OCI-LY3 (cell line): ENCODE measurements around the gene SCNN1A.
A peak's percentile ranks its signal among the peaks of the same experiment; 100 is the strongest.

Source experiments
- H2AFZ ChIP-seq: fragments of 200-600, 300-600 bp; shearing (Covaris generic); 2 replicates; pipeline ENCODE4 v1.6.0; 2014; ENCODE audit warnings: antibody characterized with exemption, low read depth, low read length
- H3K27ac ChIP-seq: fragments of 200-600, 300-600 bp; sonication (generic); 2 replicates; pipeline ENCODE4 v1.5.1; 2014; ENCODE audit warnings: mild to moderate bottlenecking, low read length, moderate library complexity, mixed read lengths
- H3K27me3 ChIP-seq: fragments of 200-600, 300-600 bp; sonication (generic); 2 replicates; pipeline ENCODE4 v1.6.1; 2014; ENCODE audit warnings: low read depth, low read length, mixed read lengths
- H3K36me3 ChIP-seq: fragments of 200-600, 300-600 bp; sonication (generic); replicated peaks from 2 replicates; pipeline ENCODE3; 2014; ENCODE audit warnings: low read depth, low read length, mixed read lengths
- H3K4me1 ChIP-seq: fragments of 300-600, 200-600 bp; sonication (generic); 2 replicates; pipeline ENCODE4 v1.6.1; 2014; ENCODE audit warnings: low read length, mixed read lengths
- H3K4me2 ChIP-seq: fragments of 200-600, 300-600 bp; sonication (generic); 2 replicates; pipeline ENCODE4 v1.6.1; 2014; ENCODE audit warnings: low read length, mixed read lengths
- H3K4me3 ChIP-seq: fragments of 300-600, 200-600 bp; sonication (generic); 2 replicates; pipeline ENCODE4 v1.5.1; 2014; ENCODE audit warnings: antibody characterized with exemption, mild to moderate bottlenecking, low read length, moderate library complexity
- H3K79me2 ChIP-seq: fragments of 300-600, 200-600 bp; shearing (Covaris generic); 2 replicates; pipeline ENCODE4 v1.6.1; 2014; ENCODE audit warnings: mild to moderate bottlenecking, low read length, mixed read lengths
- H3K9ac ChIP-seq: fragments of 300-600, 200-600 bp; shearing (Covaris generic); 2 replicates; pipeline ENCODE4 v1.6.0; 2014; ENCODE audit warnings: mild to moderate bottlenecking, low read length, moderate library complexity
- H3K9me3 ChIP-seq: fragments of 200-600, 300-600 bp; shearing (Covaris generic); 2 replicates; pipeline ENCODE4 v1.6.1; 2014; ENCODE audit warnings: low read length, mixed read lengths; ENCODE audit not compliant: insufficient read depth
- H4K20me1 ChIP-seq: fragments of 200-600, 300-600 bp; sonication (generic); 2 replicates; pipeline ENCODE4 v1.6.1; 2016; ENCODE audit warnings: low read length, mixed read lengths; ENCODE audit not compliant: insufficient read depth
- CTCF ChIP-seq: fragments of 200-600, 300-600 bp; sonication (generic); IDR thresholded peaks from 2 replicates; pipeline ENCODE4 v1.5.1; 2014; ENCODE audit warnings: antibody characterized with exemption, low read length, low read depth
- EZH2phosphoT487 ChIP-seq: fragments of 200-600 bp; shearing (Covaris generic); IDR thresholded peaks from 2 replicates; pipeline ENCODE4 v1.6.1; 2018; ENCODE audit warnings: antibody characterized with exemption, mixed run types, low read depth

The SCNN1A gene

GRCh38 chr12:6355491-6356373 lies 19.6 kb downstream of the SCNN1A start:
- Histone ChIP-seq H3K4me1 (no peaks in the 10 kb centered on the region), H3K79me2 (no peaks in the 10 kb centered on the region), H3K4me3 (no peak overlapping the region), H3K9ac (no peak overlapping the region), H3K27ac (no peak overlapping the region), H3K4me2 (no peak overlapping the region), H4K20me1 (no peaks in the 10 kb centered on the region), H3K36me3 (no peaks in the 10 kb centered on the region), H2AFZ (no peak overlapping the region), H3K27me3 (peaks cover 33% of the 10 kb centered on the region), H3K9me3 (no peaks in the 10 kb centered on the region)
- TF ChIP-seq CTCF = 0 out of 2 replicates have a peak, but pooled peaks have one; percentile 11
- no peak for TF ChIP-seq EZH2phosphoT487

GRCh38 chr12:6354495-6355393 lies 20.6 kb downstream of the SCNN1A start:
- H3K4me3 ChIP-seq = no peak overlapping the region
- no peak overlapping the region for H3K27ac ChIP-seq
- H3K4me2 ChIP-seq = no peak overlapping the region
- H3K79me2 ChIP-seq = no peaks in the 10 kb centered on the region
- H3K9ac ChIP-seq = no peak overlapping the region
- TF ChIP-seq EZH2phosphoT487 = no peak
- TF ChIP-seq CTCF = no peak
- no peaks in the 10 kb centered on the region for H3K9me3 ChIP-seq
- no peaks in the 10 kb centered on the region for H4K20me1 ChIP-seq
- no peaks in the 10 kb centered on the region for H3K36me3 ChIP-seq
- no peaks in the 10 kb centered on the region for H3K4me1 ChIP-seq
- H3K27me3 ChIP-seq = peaks cover 23% of the 10 kb centered on the region
- no peak overlapping the region for H2AFZ ChIP-seq

- no peak overlapping the region for H3K9ac ChIP-seq
- H2AFZ ChIP-seq = no peak overlapping the region
- TF ChIP-seq CTCF (no peak), EZH2phosphoT487 (no peak)
- no peaks in the 10 kb centered on the region for H4K20me1 ChIP-seq
- no peak overlapping the region for H3K4me3 ChIP-seq
- no peaks in the 10 kb centered on the region for H3K9me3 ChIP-seq
- no peaks in the 10 kb centered on the region for H3K36me3 ChIP-seq
- no peak overlapping the region for H3K27ac ChIP-seq
- H3K27me3 ChIP-seq = peaks cover 25% of the 10 kb centered on the region
- no peak overlapping the region for H3K4me2 ChIP-seq
- no peaks in the 10 kb centered on the region for H3K4me1 ChIP-seq
- H3K79me2 ChIP-seq = no peaks in the 10 kb centered on the region
Measured at GRCh38 chr12:6352193-6353173, 22.9 kb downstream of the SCNN1A start.
